ENCODE measurements around the gene PRDM5.

- TF ChIP-seq CTCF (IDR thresholded peaks at IDR 0.05) (no peak), POLR2A (IDR thresholded peaks at IDR 0.05) (no peak)
These were observed 100.5 kb downstream of the PRDM5 start for GRCh38 chr4:120821977-120822376.

All from body of pancreas (tissue), 4 donors.